IMR-90 (cell line): ENCODE measurements around the gene ENOX1. TPM values are rescaled to one million over a fixed set of nuclear protein-coding genes. Genes with fewer than 3 reads are reported as not detected.

Experiments used
- ATAC-seq: fragments of 200-7000 bp; cut with Tn5 transposase; 2 replicates; pipeline ENCODE4 v1.9.1; 2020; ENCODE audit warnings: low read depth, mild to moderate bottlenecking, moderate library complexity
- BruUV-seq: library from RNA; stranded (reverse); fragments of 400-500 nt; replicated peaks from 2 replicates; lab custom pipeline; 2021; lab: Mats Ljungman, UMichigan
- CTCF ChIA-PET: fragments of 300-600 bp; formaldehyde crosslinking; extraction: SDS; loops from one replicate; lab custom pipeline; 2021; ENCODE audit warnings: antibody characterized with exemption; lab: Yijun Ruan, JAX
- POLR2A ChIA-PET: fragments of 300-600 bp; sonication (Branson Sonifier 250); formaldehyde crosslinking; loops from one replicate; lab custom pipeline; 2022; ENCODE audit warnings: antibody characterized with exemption; ENCODE audit not compliant: unreplicated experiment; lab: Charles Lee
- DNase-seq: peaks from one replicate; pipeline ENCODE4 v3.0.0; 2013
- H2AFZ ChIP-seq: replicated peaks from 2 replicates; pipeline ENCODE3; 2013; ENCODE audit warnings: low read length, mild to moderate bottlenecking; ENCODE audit not compliant: poor library complexity
- H2AK5ac ChIP-seq: 2 replicates; pipeline ENCODE4 v1.6.1; 2013; ENCODE audit warnings: low read depth, low read length, inconsistent platforms
- H2AK9ac ChIP-seq: replicated peaks from 2 replicates; pipeline ENCODE3; 2013; ENCODE audit warnings: mild to moderate bottlenecking, low read depth, low read length, moderate library complexity; ENCODE audit not compliant: poor library complexity
- H2BK120ac ChIP-seq: 2 replicates; pipeline ENCODE4 v1.6.1; 2013; ENCODE audit warnings: low read depth, low read length, inconsistent platforms
- H2BK15ac ChIP-seq: 3 replicates; pipeline ENCODE4 v1.6.1; 2013; ENCODE audit warnings: low read depth, low read length, inconsistent platforms
- H2BK20ac ChIP-seq: 2 replicates; pipeline ENCODE4 v1.6.1; 2013; ENCODE audit warnings: low read depth, mild to moderate bottlenecking, inconsistent platforms, low read length, moderate library complexity
- H2BK5ac ChIP-seq: 2 replicates; pipeline ENCODE4 v1.6.1; 2013; ENCODE audit warnings: mild to moderate bottlenecking, low read depth, low read length, inconsistent platforms; ENCODE audit not compliant: poor library complexity, severe bottlenecking
- H3K14ac ChIP-seq: replicated peaks from 2 replicates; pipeline ENCODE4 v1.6.1; 2013; ENCODE audit warnings: low read depth, low read length, inconsistent platforms
- H3K18ac ChIP-seq: 2 replicates; pipeline ENCODE4 v1.6.1; 2013; ENCODE audit warnings: low read depth, low read length, control low read depth
- H3K23ac ChIP-seq: 2 replicates; pipeline ENCODE4 v1.6.1; 2013; ENCODE audit warnings: low read depth, low read length, inconsistent platforms
- H3K27ac ChIP-seq: 2 replicates; pipeline ENCODE4 v1.5.1; 2013; ENCODE audit warnings: mild to moderate bottlenecking, control low read depth, low read length; ENCODE audit not compliant: insufficient read depth
- H3K27me3 ChIP-seq: 2 replicates; pipeline ENCODE4 v1.6.1; 2013; ENCODE audit warnings: low read length; ENCODE audit not compliant: control insufficient read depth, insufficient read depth
- H3K36me3 ChIP-seq: 2 replicates; pipeline ENCODE4 v1.6.1; 2013; ENCODE audit warnings: low read length, mixed read lengths; ENCODE audit not compliant: control insufficient read depth, insufficient read depth
- H3K4ac ChIP-seq: 2 replicates; pipeline ENCODE4 v1.6.1; 2013; ENCODE audit warnings: low read depth, low read length, inconsistent platforms
- H3K4me1 ChIP-seq: 2 replicates; pipeline ENCODE4 v1.6.1; 2013; ENCODE audit warnings: low read length, mixed read lengths; ENCODE audit not compliant: control insufficient read depth, insufficient read depth
- H3K4me2 ChIP-seq: 2 replicates; pipeline ENCODE4 v1.6.1; 2013; ENCODE audit warnings: low read depth, mild to moderate bottlenecking, control low read depth, low read length, moderate library complexity
- H3K4me3 ChIP-seq: 2 replicates; pipeline ENCODE4 v1.5.1; 2013; ENCODE audit warnings: low read depth, mild to moderate bottlenecking, control low read depth, low read length, moderate library complexity; ENCODE audit not compliant: insufficient read depth
- H3K56ac ChIP-seq: 2 replicates; pipeline ENCODE4 v1.6.1; 2013; ENCODE audit warnings: low read length, inconsistent platforms; ENCODE audit not compliant: insufficient read depth; ENCODE audit errors: extremely low read depth
- H3K79me1 ChIP-seq, 2 experiments: 2 replicates each; pipeline ENCODE4 v1.6.1; 2013; ENCODE audit warnings: low read length in 2 of 2, inconsistent platforms in 1 of 2, low read depth in 1 of 2
- H3K9ac ChIP-seq: 2 replicates; pipeline ENCODE4 v1.6.1; 2013; ENCODE audit warnings: low read depth, low read length, control low read depth
- H3K9me1 ChIP-seq: 2 replicates; pipeline ENCODE4 v1.6.1; 2013; ENCODE audit warnings: low read length, inconsistent platforms; ENCODE audit not compliant: insufficient read depth
- H3K9me3 ChIP-seq: 2 replicates; pipeline ENCODE4 v1.6.1; 2013; ENCODE audit warnings: low read length; ENCODE audit not compliant: control insufficient read depth, insufficient read depth
- H4K20me1 ChIP-seq: 2 replicates; pipeline ENCODE4 v1.6.1; 2013; ENCODE audit warnings: low read length, inconsistent platforms; ENCODE audit not compliant: insufficient read depth
- H4K5ac ChIP-seq: 2 replicates; pipeline ENCODE4 v1.6.1; 2013; ENCODE audit warnings: mild to moderate bottlenecking, low read depth, low read length, control low read depth
- H4K8ac ChIP-seq, 2 experiments: 2 replicates each; pipeline ENCODE4 v1.6.1; 2013; ENCODE audit warnings: low read depth in 2 of 2, low read length in 2 of 2, control low read depth in 1 of 2, inconsistent platforms in 1 of 2
- H4K91ac ChIP-seq: 2 replicates; pipeline ENCODE4 v1.6.1; 2013; ENCODE audit warnings: low read depth, low read length, inconsistent platforms; ENCODE audit not compliant: insufficient read depth
- FOS ChIP-seq: fragments of 150-350 bp; IDR thresholded peaks from 2 replicates; pipeline ENCODE4 v1.6.1; 2016; ENCODE audit warnings: low read depth, low read length
- MXI1 ChIP-seq: IDR thresholded peaks from 2 replicates; pipeline ENCODE4 v1.6.1; 2012; ENCODE audit warnings: low read depth, mild to moderate bottlenecking, low read length, moderate library complexity, borderline replicate concordance
- RFX5 ChIP-seq: IDR thresholded peaks from 2 replicates; pipeline ENCODE4 v1.8.0; 2012; ENCODE audit warnings: low read depth, mild to moderate bottlenecking, low read length, moderate library complexity
- SMC3 ChIP-seq: fragments of 150-350 bp; IDR thresholded peaks from 2 replicates; pipeline ENCODE4 v1.6.1; 2016; ENCODE audit warnings: low read depth, mild to moderate bottlenecking, antibody characterized with exemption, low read length, moderate library complexity
- WGBS, 2 experiments: methylation state at CpG; one replicate each; pipeline versions ENCODE4 v1.1.5 to v1.1.7; 2013; ENCODE audit warnings: missing lambda C conversion rate in 2 of 2; ENCODE audit not compliant: insufficient read length in 1 of 2; ENCODE audit errors: extremely low coverage in 2 of 2; 5-methylcytosine and 5-hydroxymethylcytosine counted together
- dilution Hi-C: fragments of 300-500 bp; cut with HindIII; formaldehyde crosslinking; loops from one replicate; pipeline ENCODE4 v1.14.3; 2018; ENCODE audit warnings: low sequenced_read_pairs; ENCODE audit not compliant: unreplicated experiment
- in situ Hi-C: fragments of 300-500 bp; cut with MboI; formaldehyde crosslinking; loops from 3 replicates; pipeline ENCODE4 v1.14.3; 2019; ENCODE audit warnings: low sequenced_read_pairs, inconsistent platforms, mixed read lengths
- intact Hi-C: fragments of 100-400 bp; cut with micrococcal nuclease; formaldehyde crosslinking; loops from 2 replicates; pipeline ENCODE4 v1.10.0; 2022
- polyA plus RNA-seq, 3 experiments: library from polyadenylated mRNA; depleted of rRNA; stranded (reverse); fragments of >200 nt; gene quantifications; 2 replicates each; pipeline ENCODE4 v1.2.3, GENCODE V29; 2012; ENCODE audit warnings: low replicate concordance in 1 of 3
- total RNA-seq: library from RNA; depleted of rRNA; stranded (reverse); fragments of >200 nt; gene quantifications from 2 replicates; pipeline ENCODE4 v1.2.3, GENCODE V29; 2012

Gene ENOX1
- total and polyA plus RNA-seq, 2 of the 4 experiments (the other 2 are of a cell fraction), result 0.99 to 1.3 TPM

DNA sequence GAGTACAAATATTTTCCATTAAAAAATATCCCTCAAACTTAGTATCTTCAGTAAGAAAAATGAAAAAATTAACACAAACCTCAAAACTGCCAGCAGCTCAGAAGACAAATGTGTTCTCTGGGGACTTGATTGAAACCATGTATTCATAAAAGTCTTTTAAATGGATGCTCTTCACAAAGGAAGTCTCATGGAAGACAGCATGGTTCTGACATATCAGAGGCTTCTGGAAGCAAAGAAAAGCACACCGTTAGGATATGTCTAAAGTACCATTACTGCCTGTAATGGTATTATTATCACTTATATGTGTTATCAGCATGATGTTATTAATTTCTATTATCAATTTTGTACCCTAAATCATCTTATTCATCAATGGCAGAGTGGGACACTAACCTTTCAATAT lies 302.8 kb downstream of the ENOX1 start:
- DNase-seq (no peak), ATAC-seq (no peak)
- in situ Hi-C loops, result no loop called here
- H4K5ac ChIP-seq, result no peak overlapping the region
- H2BK20ac ChIP-seq, result no peak overlapping the region
- POLR2A ChIA-PET, result no interaction called here
- H3K9me1 ChIP-seq, result no peaks in the 10 kb centered on the region
- intact Hi-C loops, result no loop called here
- H2BK5ac ChIP-seq, result no peak overlapping the region
- H3K9me3 ChIP-seq, result no peaks in the 10 kb centered on the region
- H3K18ac ChIP-seq, result no peak overlapping the region
- H3K27me3 ChIP-seq, result no peaks in the 10 kb centered on the region
- dilution Hi-C loops, result no loop called here
- no peaks in the 10 kb centered on the region for H3K36me3 ChIP-seq
- no peak overlapping the region for H3K56ac ChIP-seq
- H3K4me3 ChIP-seq, result no peak overlapping the region
- H4K91ac ChIP-seq, result no peak overlapping the region
- H3K27ac ChIP-seq, result no peak overlapping the region
- no peak overlapping the region for H3K4ac ChIP-seq
- no peaks in the 10 kb centered on the region for H3K4me1 ChIP-seq
- BruUV-seq, result no TSS peak
- no CpG with 5 or more reads among the region's 1 CpG for WGBS, 2 experiments
- H2BK15ac ChIP-seq, result no peak overlapping the region
- CTCF ChIA-PET, result no interaction called here
- H3K9ac ChIP-seq, result no peak overlapping the region
- no peak overlapping the region for H2AFZ ChIP-seq
- H4K8ac ChIP-seq, result no peak overlapping the region
- H2AK9ac ChIP-seq, result no peak overlapping the region
- H2BK120ac ChIP-seq, result no peak overlapping the region
- no peak for TF ChIP-seq SMC3
- no peak for TF ChIP-seq FOS
- TF ChIP-seq RFX5, result no peak
- no peak for TF ChIP-seq MXI1
- no peak overlapping the region for H3K4me2 ChIP-seq
- H2AK5ac ChIP-seq, result no peak overlapping the region
- no peaks in the 10 kb centered on the region for H4K20me1 ChIP-seq
- H3K79me1 ChIP-seq, result no peaks in the 10 kb centered on the region
- no peak overlapping the region for H3K14ac ChIP-seq
- H3K23ac ChIP-seq, result no peak overlapping the region
